Measurements from ENCODE around the gene MIEF2.
A peak's percentile ranks its signal among the peaks of the same experiment; 100 is the strongest.
"Not testable (repeated sequence)": the region's sequence is repeated elsewhere in the genome, so short reads cannot be mapped to it uniquely, and the experiment has no call there.

The MIEF2 gene, protein sequence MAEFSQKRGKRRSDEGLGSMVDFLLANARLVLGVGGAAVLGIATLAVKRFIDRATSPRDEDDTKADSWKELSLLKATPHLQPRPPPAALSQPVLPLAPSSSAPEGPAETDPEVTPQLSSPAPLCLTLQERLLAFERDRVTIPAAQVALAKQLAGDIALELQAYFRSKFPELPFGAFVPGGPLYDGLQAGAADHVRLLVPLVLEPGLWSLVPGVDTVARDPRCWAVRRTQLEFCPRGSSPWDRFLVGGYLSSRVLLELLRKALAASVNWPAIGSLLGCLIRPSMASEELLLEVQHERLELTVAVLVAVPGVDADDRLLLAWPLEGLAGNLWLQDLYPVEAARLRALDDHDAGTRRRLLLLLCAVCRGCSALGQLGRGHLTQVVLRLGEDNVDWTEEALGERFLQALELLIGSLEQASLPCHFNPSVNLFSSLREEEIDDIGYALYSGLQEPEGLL

GRCh38 chr17:18260332-18261145 is at the start of gene MIEF2:
Gene MIEF2 (plus strand): TSS chr17:18260662. CDS start chr17:18262721, 2,059 bp downstream.
- peak; percentile 98 for DNase-seq (ENCODE audit: low spot score)

GRCh38 chr17:18213666-18214270 is 46.7 kb upstream of the MIEF2 start:
- DNase-seq (ENCODE audit: low spot score) = no peak

DNA sequence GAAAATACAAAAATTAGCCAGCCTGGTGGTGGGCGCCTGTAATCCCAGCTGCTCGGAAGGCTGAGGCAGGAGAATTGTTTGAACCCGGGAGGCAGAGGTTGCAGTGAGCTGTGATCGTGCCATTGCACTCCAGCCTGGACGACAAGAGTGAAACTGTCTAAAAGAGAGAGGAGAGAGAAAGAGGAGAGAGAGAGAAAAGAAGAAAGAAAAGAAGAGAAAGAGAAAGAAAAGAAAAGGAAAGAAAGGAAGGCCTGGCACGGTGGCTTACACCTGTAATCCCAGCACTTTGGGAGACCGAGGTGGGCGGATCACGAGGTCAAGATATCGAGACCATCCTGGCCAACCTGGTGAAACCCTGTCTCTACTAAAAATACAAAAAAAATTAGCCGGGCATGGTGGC is 43.6 kb upstream of the MIEF2 start:
- DNase-seq (ENCODE audit: low spot score) = not testable (repeated sequence)

GRCh38 chr17:18217412-18218015 is 42.9 kb upstream of the MIEF2 start:
- peak; percentile 89 for DNase-seq (ENCODE audit: low spot score)

- DNase-seq (ENCODE audit: low spot score) = peak; percentile 66
These were observed 41.6 kb upstream of the MIEF2 start for GRCh38 chr17:18218756-18219415.

- DNase-seq (ENCODE audit: low spot score) = no peak
These were observed 36.4 kb upstream of the MIEF2 start for GRCh38 chr17:18224053-18224386.

DNA sequence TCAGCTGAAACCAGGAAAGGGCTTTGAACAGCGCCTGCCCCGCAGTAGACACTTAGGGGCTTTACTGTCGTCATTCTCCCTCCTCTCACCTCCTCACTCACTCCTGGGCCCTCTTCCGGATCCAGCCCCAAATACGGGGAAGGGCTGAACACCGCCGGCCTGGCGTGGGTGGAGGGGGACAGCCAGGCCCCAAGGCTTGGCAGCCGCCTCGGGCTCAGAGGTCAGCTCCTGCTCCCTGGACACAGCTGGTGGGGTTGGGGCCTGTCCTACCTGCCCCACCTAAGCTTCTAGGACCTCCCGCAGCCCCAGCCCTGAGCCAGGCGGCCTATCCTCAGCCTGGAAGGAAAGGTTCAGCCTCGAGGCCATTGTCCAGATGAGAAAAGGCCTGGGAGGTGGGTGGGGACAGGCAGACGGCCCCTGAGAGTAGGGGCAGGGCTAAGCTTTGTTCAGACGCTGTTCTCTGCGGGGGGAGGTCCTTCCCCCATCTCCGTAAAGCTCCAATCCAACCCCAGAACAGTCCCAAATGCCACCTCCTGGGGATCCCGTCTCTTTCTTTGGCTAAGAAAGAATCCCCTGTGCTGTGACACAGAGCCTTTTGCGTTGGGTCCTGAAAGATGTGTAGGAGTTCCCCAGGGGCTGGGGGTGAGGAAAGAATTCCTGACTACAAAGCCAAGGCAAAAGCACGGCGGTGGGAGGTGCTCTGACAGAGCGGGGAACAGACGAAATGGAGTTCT is 35.9 kb upstream of the MIEF2 start:
- no peak for DNase-seq (ENCODE audit: low spot score)

- DNase-seq (ENCODE audit: low spot score) = peak; percentile 100
These were observed 35.3 kb upstream of the MIEF2 start, which contains the start of gene LLGL1 for GRCh38 chr17:18225121-18225641. Gene LLGL1 (plus strand): TSS chr17:18225635. CDS start chr17:18225683, 48 bp downstream.

GRCh38 chr17:18225642-18226283 is 34.7 kb upstream of the MIEF2 start:
- no peak for DNase-seq (ENCODE audit: low spot score)

DNA sequence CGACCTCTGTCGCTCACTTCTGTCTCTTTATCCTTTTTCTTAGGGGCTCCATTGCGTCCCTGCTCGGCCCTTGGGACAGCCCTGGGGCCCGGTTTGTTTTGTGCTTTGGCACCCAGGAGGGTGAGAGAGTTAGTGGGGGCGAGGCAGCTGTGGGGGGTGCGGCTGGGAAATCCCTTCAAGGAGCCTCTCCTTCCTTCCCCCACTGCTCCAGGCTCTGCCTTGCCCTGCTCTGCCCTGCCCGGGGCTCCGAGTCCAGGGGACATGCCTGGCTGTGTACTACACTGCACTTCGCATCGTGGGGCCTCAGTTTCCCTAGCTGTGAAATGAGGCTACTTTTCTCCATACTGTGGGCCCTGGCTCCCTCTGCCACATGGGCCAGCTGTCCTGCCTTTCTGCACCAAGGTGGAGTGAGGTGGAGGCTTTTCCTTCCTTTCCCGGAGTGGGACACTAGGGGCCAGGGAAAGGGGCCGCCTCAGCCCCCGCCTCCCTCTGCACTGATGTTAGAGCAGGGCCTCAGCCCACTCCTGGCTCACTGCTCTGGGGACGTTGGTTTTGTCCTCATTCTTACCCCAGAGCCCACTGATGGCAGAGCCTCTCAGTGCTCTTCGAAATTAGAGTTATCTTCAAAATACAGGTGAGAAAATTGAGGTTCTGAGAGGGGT is 34.0 kb upstream of the MIEF2 start:
- peak; percentile 38 for DNase-seq (ENCODE audit: low spot score)

GRCh38 chr17:18227635-18228034 is 32.8 kb upstream of the MIEF2 start:
- no peak for DNase-seq (ENCODE audit: low spot score)

DNA sequence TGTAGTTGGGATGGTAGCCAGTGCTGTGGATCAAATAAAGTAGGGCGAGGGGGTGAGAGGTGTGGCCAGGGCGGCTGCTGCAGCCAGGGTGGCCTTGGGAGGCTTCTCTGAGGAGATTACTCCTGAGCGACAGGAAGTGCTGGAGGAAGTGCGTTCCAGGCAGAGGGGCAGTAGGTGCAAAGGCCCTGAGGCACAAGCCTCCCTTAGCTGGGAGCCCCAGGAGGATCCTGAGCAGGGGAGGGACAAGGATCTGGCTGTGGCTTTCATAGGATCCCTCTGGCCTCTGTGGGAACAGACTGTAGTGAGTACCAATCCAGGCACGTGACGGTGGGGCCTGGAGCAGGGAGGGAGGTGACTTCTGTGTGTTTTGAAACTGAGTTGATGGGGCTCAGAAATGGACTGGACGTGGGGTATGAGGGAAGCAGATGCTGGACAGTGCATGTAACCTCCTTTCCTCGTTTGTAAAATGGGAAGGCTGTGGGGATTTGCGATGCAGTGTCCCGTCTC is 32.2 kb upstream of the MIEF2 start:
- DNase-seq (ENCODE audit: low spot score) = no peak

GRCh38 chr17:18229254-18229653 is 31.2 kb upstream of the MIEF2 start:
- no peak for DNase-seq (ENCODE audit: low spot score)

DNA sequence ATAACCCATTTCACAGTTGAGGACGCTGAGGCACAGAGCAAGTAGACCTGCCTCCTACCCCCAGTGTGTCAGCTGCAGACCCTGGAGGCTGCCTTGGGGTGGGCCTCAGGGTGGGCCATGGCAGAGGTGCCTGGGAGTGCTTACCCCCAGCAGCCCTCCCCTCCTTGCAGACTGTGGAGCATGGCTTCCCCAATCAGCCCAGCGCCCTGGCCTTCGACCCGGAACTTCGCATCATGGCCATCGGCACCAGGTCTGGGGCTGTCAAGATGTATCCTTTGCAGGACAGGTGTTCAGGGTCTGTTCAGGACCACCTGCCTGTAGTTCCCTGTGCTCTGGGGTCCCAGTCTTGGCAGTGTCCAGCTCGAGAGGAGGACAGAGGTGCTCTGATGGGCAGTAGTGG is 30.7 kb upstream of the MIEF2 start:
- no peak for DNase-seq (ENCODE audit: low spot score)

DNA sequence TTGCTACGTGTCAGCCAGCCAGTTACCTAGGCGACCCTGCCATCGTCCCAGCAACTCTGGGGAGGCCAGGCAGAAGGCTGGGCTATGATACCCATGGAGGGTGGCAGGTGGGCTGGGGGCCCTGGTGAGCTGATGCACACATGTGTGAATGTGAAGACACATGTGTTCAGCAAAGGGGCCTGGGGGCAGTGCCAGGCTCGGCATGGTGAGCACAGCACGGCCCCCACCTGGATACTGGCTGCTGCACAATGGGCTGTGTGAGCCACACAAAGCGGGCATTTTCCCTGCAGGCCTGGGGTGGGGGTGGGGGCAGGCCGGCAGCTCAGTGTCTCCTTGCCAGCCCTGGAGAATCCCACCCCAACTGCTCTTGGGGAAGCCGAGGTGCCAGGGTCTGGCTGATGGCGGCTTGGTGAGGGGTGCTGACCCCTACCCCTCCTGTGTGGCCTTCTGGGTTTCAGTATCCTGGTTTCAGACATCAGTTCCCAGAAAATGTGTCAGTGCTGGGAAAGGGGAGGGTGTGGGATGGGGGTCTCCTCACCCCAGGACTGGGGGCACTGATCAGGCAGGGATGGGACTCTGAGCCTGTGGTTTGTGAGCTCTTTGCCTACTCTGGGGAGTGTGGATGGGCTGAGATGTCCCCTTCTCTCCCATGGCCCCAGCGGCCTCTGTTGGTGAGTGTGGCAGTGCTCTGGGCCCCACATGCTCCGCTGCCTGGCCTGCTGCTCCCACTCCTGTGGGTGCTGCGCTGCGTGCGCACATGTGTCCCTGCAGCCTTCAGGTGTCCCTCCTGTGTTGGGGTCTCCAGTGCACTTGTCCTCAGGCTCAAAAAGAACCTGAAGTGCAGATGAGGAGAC is 29.9 kb upstream of the MIEF2 start:
- no peak for DNase-seq (ENCODE audit: low spot score)

GRCh38 chr17:18231164-18231563 is 29.3 kb upstream of the MIEF2 start:
- no peak for DNase-seq (ENCODE audit: low spot score)

- DNase-seq (ENCODE audit: low spot score) = no peak
These were observed 26.5 kb upstream of the MIEF2 start for GRCh38 chr17:18233803-18234518.

- DNase-seq (ENCODE audit: low spot score) = no peak
These were observed 25.5 kb upstream of the MIEF2 start for GRCh38 chr17:18234853-18235380.
